HG02970 (cell line): ENCODE measurements around the gene SDHA.
"Not testable (repeated sequence)": the region's sequence is repeated elsewhere in the genome, so short reads cannot be mapped to it uniquely, and the experiment has no call there.

Experiments
- ATAC-seq: cut with Tn5 transposase; IDR thresholded peaks from one replicate; pipeline ENCODE4 v1.9.1; 2021; ENCODE audit warnings: mild to moderate bottlenecking, moderate library complexity, moderate number of reproducible peaks; ENCODE audit not compliant: unreplicated experiment, low FRiP score

SDHA gene

DNA sequence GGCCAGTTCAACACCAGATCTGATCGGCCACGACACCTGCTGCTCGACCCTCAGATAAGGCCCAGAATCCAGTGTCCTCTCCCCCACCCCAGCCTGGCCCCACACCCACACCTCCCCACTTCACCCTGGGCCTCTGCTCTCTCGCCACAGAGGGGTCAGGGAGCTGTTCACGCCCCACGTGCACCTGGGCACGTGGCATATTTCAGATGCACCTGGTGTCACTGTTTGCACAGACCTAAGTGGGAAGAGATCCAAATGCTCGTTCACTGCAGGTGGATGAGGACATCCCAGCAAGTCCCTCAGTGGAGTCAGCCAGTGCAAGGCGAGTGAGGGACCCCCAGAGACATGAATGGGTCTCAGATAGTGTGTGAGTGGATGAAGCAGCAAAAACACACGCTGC is 78.1 kb downstream of the SDHA start:
- not testable (repeated sequence) for ATAC-seq

DNA sequence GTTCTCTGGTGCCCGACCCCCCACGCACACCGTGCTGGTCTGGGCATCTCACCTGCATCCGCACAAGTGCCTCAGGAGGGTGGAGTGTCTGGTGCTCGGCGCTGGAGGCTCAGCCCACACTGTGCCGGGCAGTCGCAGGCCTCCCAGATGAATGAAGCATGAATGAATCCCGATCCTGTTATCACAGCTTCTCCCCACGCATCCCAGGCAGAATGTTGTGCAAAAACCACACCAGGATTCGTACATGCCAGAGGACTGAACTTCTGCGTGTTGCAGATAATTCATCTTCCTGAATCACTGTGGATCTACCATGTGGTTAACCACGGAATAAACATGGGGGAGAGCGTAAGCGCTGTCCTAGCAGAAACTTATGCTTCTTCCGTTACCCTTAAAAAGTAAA is 78.8 kb downstream of the SDHA start:
- ATAC-seq = not testable (repeated sequence)

DNA sequence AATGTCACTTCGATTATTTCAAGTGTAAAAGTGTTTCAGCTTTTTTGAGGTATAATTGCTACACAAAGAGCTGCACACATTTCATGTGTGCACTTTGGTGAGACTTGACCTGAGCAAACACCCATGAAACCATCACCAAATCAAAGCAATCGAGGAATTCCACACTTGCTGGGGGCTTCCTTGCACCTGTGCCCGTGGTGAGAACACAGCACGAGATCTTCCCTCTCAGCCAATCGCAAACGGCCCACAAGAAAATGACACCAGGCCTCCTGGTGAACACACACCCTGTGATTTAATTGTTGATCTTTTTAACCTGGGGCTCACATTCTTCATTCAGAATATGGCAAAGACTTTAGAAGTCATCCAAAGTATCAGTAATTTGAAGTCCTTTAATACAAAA is 79.3 kb downstream of the SDHA start:
- ATAC-seq = not testable (repeated sequence)

DNA sequence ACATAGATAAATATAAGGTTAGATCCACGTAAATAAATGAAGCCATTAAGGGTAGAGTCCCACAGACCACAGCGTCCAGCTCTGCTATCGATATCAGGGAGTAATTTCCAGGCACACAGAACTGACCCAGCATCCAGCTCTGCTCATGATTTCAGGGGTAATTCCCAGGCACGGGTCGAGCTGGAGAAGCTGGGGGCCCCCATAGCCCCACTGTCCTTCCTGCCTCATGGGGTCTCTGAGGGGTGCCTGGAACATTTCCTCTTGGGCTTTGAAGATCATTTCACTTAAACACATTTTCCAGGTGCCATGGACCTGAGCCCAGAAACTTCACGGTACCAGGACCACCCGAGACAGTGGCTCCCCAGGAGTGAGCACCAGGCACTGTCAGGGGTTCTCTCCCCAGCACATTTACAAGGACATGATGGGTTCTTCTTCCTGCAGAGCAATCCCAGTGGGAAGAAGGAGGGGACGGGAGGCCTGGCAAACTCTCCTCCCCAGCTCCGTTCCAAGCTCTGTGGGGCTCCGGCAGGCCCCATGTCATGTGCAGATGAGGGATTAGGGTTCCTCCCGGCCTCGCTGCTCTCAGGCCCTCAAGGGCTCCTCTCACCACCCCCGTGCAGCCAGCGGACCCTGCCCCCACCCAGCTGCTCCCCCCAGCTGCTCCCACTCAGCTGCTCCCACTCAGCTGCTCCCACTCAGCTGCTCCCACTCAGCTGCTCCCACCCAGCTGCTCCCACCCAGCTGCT is 80.0 kb downstream of the SDHA start:
- not testable (repeated sequence) for ATAC-seq

DNA sequence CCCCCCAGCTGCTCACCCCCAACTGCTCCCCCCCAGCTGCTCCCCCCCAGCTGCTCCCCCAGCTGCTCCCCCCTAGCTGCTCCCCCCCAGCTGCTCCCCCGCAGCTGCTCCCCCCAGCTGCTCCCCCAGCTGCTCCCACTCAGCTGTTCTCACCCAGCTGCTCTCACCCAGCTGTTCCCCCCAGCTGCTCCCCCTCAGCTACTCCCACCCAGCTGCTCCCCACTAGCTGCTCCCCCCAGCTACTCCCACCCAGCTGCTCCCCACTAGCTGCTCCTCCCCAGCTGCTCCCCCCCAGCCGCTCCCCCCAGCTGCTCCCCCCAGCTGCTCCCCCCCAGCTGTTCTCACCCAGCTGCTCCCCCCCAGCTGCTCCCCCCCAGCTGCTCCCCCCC is 80.6 kb downstream of the SDHA start:
- no peak for ATAC-seq

DNA sequence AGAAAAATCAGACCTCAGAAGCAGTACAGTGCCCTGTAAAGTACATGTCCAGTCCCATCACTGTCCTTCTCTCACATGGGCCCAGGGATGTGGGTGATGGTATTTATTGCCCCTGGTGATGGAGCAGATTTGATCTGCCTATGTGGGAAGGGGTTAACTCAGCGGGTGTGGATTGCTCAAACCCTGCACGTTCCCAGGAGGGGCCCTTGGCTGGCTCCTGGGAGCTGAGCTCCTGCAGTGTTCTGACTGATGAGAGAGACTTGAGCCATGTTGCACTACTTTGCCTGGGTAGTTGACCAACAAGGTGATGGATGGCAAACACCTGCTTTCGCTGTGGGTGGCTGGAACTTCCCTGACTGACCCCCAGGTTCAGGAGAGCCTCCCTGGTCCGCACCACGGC is 81.8 kb downstream of the SDHA start:
- ATAC-seq = not testable (repeated sequence)

DNA sequence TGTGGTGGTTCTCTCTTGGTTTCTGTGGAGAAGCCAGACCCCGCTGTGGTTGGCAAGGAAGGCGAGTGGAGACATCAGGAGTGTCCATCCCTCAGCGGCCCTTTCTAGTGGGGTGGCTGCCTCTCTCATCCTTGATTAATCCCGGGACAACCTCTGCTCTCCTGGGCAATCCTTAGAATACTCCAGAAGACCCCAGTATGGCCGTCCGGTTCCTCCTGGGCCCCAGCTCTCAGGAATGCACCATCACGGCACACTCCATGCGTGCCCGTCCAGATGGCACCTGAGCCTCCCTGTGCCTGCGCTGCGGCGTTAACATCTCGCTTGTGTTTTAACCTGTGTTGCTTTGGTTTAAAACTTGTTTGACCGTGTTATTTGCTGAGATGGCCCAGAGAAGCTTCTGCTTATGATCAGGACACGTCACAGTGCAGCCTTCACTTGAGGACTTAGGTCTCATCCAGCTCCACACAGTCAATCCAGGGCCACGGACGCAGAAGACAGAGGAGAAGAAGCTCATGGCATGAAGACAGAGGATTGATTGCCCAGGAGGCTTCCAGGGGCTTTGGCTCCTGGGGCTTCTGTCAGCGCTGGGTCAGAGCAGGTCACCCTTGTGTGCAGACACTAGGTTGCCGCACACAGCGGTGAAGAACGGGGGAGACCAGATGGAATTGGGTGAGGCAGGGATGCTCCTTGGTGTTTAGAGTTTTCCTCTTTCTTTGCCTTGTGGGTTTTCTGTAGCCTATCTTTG is 82.7 kb downstream of the SDHA start:
- not testable (repeated sequence) for ATAC-seq

DNA sequence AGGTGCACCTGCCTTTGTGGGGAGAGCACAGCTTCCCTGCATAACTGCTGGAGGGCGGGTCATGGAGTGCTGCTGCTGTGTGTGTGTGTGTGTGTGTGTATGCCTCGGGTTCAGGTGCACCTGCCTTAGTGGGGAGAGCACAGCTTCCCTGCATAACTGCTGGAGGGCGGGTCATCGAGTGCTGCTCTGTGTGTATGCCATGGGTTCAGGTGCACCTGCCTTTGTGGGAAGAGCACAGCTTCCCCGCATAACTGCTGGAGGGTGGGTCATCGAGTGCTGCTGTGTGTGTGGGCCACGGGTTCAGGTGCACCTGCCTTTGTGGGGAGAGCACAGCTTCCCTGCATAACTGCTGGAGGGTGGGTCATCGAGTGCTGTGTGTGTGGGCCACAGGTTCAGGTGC is 84.3 kb downstream of the SDHA start:
- not testable (repeated sequence) for ATAC-seq

DNA sequence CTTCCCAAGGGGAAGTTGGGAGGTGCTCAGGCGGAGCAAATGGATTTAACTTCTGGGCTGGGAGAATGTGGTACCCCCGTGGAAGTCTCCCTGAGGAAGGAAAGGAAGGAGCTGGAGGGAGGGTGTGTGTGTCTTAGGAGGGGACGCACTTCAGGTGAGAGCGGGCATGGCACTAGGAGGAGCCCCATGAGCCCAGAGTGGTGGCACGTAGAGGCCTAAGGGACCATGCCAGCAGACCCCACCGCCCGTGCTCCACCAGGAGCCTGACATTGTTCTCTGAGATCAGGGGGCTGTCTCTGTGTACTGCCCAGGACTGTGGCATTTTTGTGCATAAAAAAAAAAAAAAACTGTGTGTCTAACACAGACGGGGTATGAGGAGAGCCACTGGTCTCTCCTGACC is 84.8 kb downstream of the SDHA start:
- no peak for ATAC-seq

DNA sequence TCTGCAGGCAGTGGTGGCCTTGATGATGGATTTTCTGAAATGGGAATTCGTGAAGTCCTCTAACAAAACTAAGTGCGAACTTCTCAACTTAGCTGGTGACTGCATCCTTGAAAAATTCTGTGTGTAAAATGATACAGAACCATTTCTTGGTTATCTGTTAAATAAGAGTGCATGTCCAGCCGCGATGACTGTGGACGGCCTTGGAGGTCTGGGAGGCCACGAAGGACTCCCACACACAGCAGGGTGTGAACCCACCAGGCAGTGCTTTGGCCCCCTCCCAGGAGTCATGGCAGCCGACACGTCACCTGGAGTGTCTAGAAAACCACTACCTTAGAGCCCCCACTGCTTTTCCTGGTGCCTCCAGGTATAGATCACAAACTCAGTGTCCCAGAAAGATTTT is 85.6 kb downstream of the SDHA start:
- not testable (repeated sequence) for ATAC-seq

DNA sequence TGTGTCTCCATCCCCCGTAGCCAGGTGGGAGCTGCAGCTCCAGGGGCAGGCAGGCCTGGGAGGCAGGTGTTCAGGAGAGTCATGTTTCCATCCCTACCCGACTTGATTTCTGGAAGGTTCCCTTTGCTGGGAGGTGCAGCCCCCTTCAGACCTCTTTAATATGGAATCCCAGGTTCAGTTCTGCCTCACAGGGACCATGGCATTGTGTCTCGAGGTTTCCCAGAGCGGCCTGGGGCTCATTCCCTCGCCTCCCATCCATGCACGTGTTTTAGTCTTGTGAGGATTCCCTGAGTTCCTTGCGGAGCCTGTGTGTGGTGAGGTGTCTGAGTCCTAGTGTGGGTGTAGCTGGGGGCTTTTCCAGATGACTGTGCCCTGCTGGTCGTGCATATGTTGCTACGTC is 86.9 kb downstream of the SDHA start:
- ATAC-seq = no peak

DNA sequence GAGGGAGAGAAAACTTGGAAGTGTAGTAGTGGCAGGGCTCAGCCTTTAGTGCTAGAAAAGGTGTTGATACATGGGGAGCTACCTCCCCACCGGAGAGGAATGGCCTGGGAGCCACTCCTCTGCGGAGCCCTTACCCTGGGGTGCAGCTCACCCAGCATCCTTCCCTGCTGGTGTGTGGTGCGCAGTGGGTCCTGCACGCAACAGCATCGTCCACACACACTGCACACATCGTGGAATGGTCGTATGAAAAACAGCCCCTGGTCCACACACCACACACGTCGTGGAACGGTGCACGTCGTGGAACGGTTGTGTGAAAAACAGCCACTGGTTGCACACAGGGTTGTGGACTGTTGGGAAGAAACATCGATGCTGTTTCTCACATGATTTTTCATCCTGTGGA is 87.3 kb downstream of the SDHA start:
- no peak for ATAC-seq

DNA sequence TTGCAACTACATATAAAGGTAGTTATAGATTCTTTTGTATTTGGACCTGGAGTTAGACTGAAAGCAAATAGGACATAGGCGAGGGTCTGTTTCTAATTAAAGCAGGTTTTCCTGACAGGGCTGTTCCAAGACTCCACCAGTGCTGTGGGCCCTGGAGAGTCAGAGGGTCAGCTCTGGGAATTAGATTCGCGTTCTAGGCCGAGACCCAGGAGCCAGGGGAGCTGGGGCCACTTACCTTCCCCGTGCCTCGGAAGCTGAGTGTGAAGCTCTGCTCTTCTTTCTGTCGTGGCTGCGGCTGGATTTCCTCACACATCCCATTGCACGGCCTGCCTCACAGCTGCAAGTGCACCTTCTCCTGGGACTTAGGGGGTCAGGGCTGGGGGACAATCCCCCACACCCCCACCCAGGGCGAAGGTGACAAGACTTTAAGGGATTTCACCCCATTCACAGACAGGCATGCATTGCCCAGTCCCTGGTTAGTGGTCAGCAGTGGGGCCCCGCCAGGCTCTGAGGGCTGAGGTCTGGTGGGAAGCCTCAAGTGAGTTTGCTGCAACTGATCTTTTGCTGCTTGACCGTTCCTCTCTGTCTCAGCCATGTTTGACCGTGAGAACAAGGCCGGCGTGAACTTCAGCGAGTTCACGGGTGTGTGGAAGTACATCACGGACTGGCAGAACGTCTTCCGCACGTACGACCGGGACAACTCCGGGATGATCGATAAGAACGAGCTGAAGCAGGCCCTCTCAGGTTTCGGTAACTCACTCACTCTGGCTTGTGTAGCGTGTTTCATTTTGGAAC is 88.1 kb downstream of the SDHA start:
- no peak for ATAC-seq
